Activated CD8-positive, alpha-beta T cell treated with anti-CD3 and anti-CD28 coated beads for 36 hours (primary cell): ENCODE data around the gene SLC48A1. TPM values are rescaled to one million over a fixed set of nuclear protein-coding genes. Genes with fewer than 3 reads are reported as not detected.

Experiments used
- ATAC-seq: fragments of 200-7000 bp; cut with Tn5 transposase; one replicate; pipeline ENCODE4 v1.10.0; 2021; ENCODE audit warnings: mild to moderate bottlenecking, moderate library complexity
- CTCF ChIA-PET: fragments of 350-600 bp; sonication (Branson Sonifier 250); formaldehyde crosslinking; loops from one replicate; lab custom pipeline; 2021; ENCODE audit warnings: antibody characterized with exemption; lab: Charles Lee
- POLR2A ChIA-PET: fragments of 350-600 bp; sonication (Branson Sonifier 250); formaldehyde crosslinking; loops from one replicate; lab custom pipeline; 2021; ENCODE audit warnings: antibody characterized with exemption; lab: Charles Lee
- DNase-seq: peaks from one replicate; pipeline ENCODE4 v3.0.0-alpha.2; 2020
- H3K27ac Mint-ChIP-seq: one replicate; pipeline ENCODE4 v1.8.0; 2021; ENCODE audit warnings: mild to moderate bottlenecking, mixed read lengths
- H3K27me3 Mint-ChIP-seq: one replicate; pipeline ENCODE4 v1.8.0; 2021; ENCODE audit warnings: mixed read lengths
- H3K36me3 Mint-ChIP-seq: one replicate; pipeline ENCODE4 v1.8.0; 2021; ENCODE audit warnings: low read depth, mixed read lengths
- H3K4me1 Mint-ChIP-seq: one replicate; pipeline ENCODE4 v1.8.0; 2021; ENCODE audit warnings: low read depth, mixed read lengths
- H3K4me3 Mint-ChIP-seq: one replicate; pipeline ENCODE4 v1.8.0; 2021; ENCODE audit warnings: mild to moderate bottlenecking, moderate library complexity, mixed read lengths
- H3K9me3 Mint-ChIP-seq: one replicate; pipeline ENCODE4 v1.8.0; 2021; ENCODE audit warnings: mixed read lengths
- CTCF ChIP-seq: fragments of 200-600 bp; IDR thresholded peaks from one replicate; pipeline ENCODE4 v1.8.0; 2022; ENCODE audit warnings: antibody characterized with exemption, mild to moderate bottlenecking
- intact Hi-C: fragments of 100-400 bp; cut with micrococcal nuclease; formaldehyde crosslinking; loops from one replicate; pipeline ENCODE4 v1.10.0; 2022
- total RNA-seq, 2 experiments: library from RNA; stranded (reverse); gene quantifications; one replicate each; pipeline ENCODE4 v1.2.3, GENCODE V29; 2021

Gene SLC48A1
- total RNA-seq, 2 experiments from 2014 or later, result 8.8 to 10.2 TPM

DNA sequence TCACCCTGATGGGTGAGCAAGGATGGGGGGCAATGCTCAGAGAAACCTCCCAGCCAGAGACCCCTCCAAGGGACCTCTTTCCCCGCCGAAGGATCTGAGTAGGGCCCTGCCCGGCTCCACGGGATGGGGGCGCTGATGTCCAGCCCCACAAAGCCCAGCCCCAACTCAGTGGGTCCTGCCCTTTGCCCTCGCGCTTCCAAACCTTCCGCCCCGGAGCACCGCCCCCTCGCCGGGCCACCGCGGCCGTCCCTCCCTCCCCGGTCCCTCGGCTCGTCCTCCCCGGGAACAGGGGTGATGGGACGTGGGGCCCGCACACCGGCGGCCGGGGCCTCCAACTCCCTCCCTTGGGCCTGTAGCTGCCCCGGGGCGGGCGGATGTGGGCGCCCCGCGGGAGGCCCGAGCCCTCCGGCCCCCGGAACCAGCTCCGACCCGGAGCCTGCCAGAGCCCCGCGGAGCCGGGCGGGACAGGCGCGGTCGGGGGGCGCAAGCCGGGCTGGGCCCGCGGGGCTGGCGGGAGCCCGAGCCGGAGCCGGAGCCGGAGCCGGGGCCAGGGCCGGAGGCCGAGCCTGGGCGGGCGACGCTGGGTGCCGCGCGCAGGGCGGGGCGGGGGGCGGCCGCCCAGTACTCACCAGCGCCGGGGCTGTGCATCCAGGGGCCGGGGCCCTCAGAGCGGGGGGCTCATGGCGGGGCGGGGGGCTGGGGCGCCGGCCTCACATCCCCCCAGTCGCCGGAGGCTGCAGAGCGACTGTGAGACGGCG, 46.3 kb downstream of the SLC48A1 start:
- Mint-ChIP-seq H3K4me3 (peak overlapping the region; percentile 90), H3K4me1 (peaks cover 51% of the 10 kb centered on the region), H3K27ac (peak overlapping the region; percentile 98), H3K9me3 (peaks cover 3% of the 10 kb centered on the region), H3K27me3 (no peaks in the 10 kb centered on the region), H3K36me3 (peaks cover 52% of the 10 kb centered on the region)
- intact Hi-C loops, result loop anchor here (10.0 kb wide), 1 partner anchor 605 kb away; no protein-coding TSS in a partner anchor
- CTCF ChIA-PET, result interaction anchor here (1.1 to 7.3 kb wide), 5 partner anchors 11 to 112 kb away, joined by 4 to 240 read pairs (median 18); no protein-coding TSS in a partner anchor
- POLR2A ChIA-PET, result interaction anchor here (0.8 to 37.9 kb wide), 7 partner anchors 12 to 378 kb away, joined by 3 to 904 read pairs (median 4); partner anchors contain the start of gene RAPGEF3
- no peak for TF ChIP-seq CTCF
- peak; percentile 58 for DNase-seq
- ATAC-seq, result peak; percentile 4

GRCh38 chr12:47819896-47820630, 47.0 kb downstream of the SLC48A1 start, which contains the start of gene HDAC7:
TSS of gene HDAC7 (minus strand) at chr12:47819903. CDS start at chr12:47819785, 118 bp downstream.
- ATAC-seq (peak; percentile 52), DNase-seq (peak; percentile 87)
- Mint-ChIP-seq H3K4me3 (peak within 1 kb of the TSS; percentile 90), H3K27me3 (no peaks in the 10 kb centered on the region), H3K4me1 (peaks cover 52% of the 10 kb centered on the region), H3K27ac (peak within 1 kb of the TSS; percentile 99), H3K36me3 (peaks cover 45% of the 10 kb centered on the region), H3K9me3 (no peaks in the 10 kb centered on the region)
- no peak for TF ChIP-seq CTCF
- ChIA-PET POLR2A (interaction anchor here (0.8 to 37.9 kb wide), 5 partner anchors 12 to 38 kb away, joined by 3 to 904 read pairs (median 4); no protein-coding TSS in a partner anchor), CTCF (interaction anchor here (1.8 to 7.3 kb wide), 5 partner anchors 7 to 113 kb away, joined by 4 to 240 read pairs (median 18); no protein-coding TSS in a partner anchor)
- intact Hi-C loops, result loop anchor here (10.0 kb wide), 1 partner anchor 605 kb away; no protein-coding TSS in a partner anchor

- intact Hi-C loops, result no loop called here
- no peak for TF ChIP-seq CTCF
- POLR2A ChIA-PET, result interaction anchor here (0.8 to 37.9 kb wide), 3 partner anchors 13 to 38 kb away, joined by 3 to 904 read pairs (median 81); no protein-coding TSS in a partner anchor
These were observed 47.8 kb downstream of the SLC48A1 start for GRCh38 chr12:47820631-47821345.

GRCh38 chr12:47821346-47821706, 48.3 kb downstream of the SLC48A1 start:
- TF ChIP-seq CTCF, result no peak

More at GRCh38 chr12:47820631-47821345, 47.8 kb downstream of the SLC48A1 start:
- Mint-ChIP-seq H3K36me3 (peaks cover 38% of the 10 kb centered on the region), H3K27me3 (no peaks in the 10 kb centered on the region), H3K4me3 (peak overlapping the region; percentile 90), H3K9me3 (no peaks in the 10 kb centered on the region), H3K27ac (peak overlapping the region; percentile 99), H3K4me1 (peaks cover 56% of the 10 kb centered on the region)
- DNase-seq, result no peak
- CTCF ChIA-PET, result interaction anchor here (0.7 to 7.3 kb wide), 4 partner anchors 8 to 113 kb away, joined by 4 to 240 read pairs (median 9); no protein-coding TSS in a partner anchor
- ATAC-seq, result no peak

More at GRCh38 chr12:47821346-47821706, 48.3 kb downstream of the SLC48A1 start:
- Mint-ChIP-seq H3K9me3 (no peaks in the 10 kb centered on the region), H3K27me3 (no peaks in the 10 kb centered on the region), H3K4me3 (peak overlapping the region; percentile 90), H3K4me1 (peaks cover 56% of the 10 kb centered on the region), H3K27ac (peak overlapping the region; percentile 99), H3K36me3 (peaks cover 32% of the 10 kb centered on the region)
- CTCF ChIA-PET, result interaction anchor here (0.7 to 7.3 kb wide), 5 partner anchors 8 to 114 kb away, joined by 4 to 240 read pairs (median 4); no protein-coding TSS in a partner anchor
- ATAC-seq (no peak), DNase-seq (no peak)
- POLR2A ChIA-PET, result interaction anchor here (0.8 to 37.9 kb wide), 3 partner anchors 13 to 39 kb away, joined by 3 to 904 read pairs (median 81); no protein-coding TSS in a partner anchor
- intact Hi-C loops, result no loop called here
